Activated CD8-positive, alpha-beta memory T cell treated with anti-CD3 and anti-CD28 coated beads, Interleukin-2, amount 10 ng/mL, durations not matched to agents 7 days and 5 days (primary cell): ENCODE data around the gene WDR90. TPM values are rescaled to one million over a fixed set of nuclear protein-coding genes. Genes with fewer than 3 reads are reported as not detected.

ENCODE experiments used
- ATAC-seq: fragments of 150-1000 bp; cut with Tn5 transposase; one replicate; pipeline ENCODE4 v1.10.0; 2021; ENCODE audit warnings: moderate library complexity
- CTCF ChIA-PET: fragments of 350-600 bp; sonication (Branson Sonifier 250); formaldehyde crosslinking; loops from one replicate; lab custom pipeline; 2021; ENCODE audit warnings: antibody characterized with exemption; lab: Charles Lee
- DNase-seq: peaks from one replicate; pipeline ENCODE4 v3.0.0-alpha.2; 2020
- H3K27ac Mint-ChIP-seq: one replicate; pipeline ENCODE4 v1.8.0; 2021; ENCODE audit warnings: mild to moderate bottlenecking, mixed read lengths
- H3K27me3 Mint-ChIP-seq: one replicate; pipeline ENCODE4 v1.8.0; 2021; ENCODE audit warnings: mixed read lengths
- H3K36me3 Mint-ChIP-seq: one replicate; pipeline ENCODE4 v1.8.0; 2021; ENCODE audit warnings: mild to moderate bottlenecking, mixed read lengths
- H3K4me1 Mint-ChIP-seq: one replicate; pipeline ENCODE4 v1.8.0; 2021; ENCODE audit warnings: mixed read lengths
- H3K4me3 Mint-ChIP-seq: one replicate; pipeline ENCODE4 v1.8.0; 2021; ENCODE audit warnings: mild to moderate bottlenecking, moderate library complexity, mixed read lengths
- H3K9me3 Mint-ChIP-seq: one replicate; pipeline ENCODE4 v1.8.0; 2022; ENCODE audit warnings: low read depth, mixed read lengths
- total RNA-seq, 2 experiments: library from RNA; stranded (reverse); gene quantifications; one replicate each; pipeline ENCODE4 v1.2.3, GENCODE V29; 2021

WDR90 gene
- total RNA-seq, 2 experiments from 2014 or later: 74.7 to 108 TPM

DNA sequence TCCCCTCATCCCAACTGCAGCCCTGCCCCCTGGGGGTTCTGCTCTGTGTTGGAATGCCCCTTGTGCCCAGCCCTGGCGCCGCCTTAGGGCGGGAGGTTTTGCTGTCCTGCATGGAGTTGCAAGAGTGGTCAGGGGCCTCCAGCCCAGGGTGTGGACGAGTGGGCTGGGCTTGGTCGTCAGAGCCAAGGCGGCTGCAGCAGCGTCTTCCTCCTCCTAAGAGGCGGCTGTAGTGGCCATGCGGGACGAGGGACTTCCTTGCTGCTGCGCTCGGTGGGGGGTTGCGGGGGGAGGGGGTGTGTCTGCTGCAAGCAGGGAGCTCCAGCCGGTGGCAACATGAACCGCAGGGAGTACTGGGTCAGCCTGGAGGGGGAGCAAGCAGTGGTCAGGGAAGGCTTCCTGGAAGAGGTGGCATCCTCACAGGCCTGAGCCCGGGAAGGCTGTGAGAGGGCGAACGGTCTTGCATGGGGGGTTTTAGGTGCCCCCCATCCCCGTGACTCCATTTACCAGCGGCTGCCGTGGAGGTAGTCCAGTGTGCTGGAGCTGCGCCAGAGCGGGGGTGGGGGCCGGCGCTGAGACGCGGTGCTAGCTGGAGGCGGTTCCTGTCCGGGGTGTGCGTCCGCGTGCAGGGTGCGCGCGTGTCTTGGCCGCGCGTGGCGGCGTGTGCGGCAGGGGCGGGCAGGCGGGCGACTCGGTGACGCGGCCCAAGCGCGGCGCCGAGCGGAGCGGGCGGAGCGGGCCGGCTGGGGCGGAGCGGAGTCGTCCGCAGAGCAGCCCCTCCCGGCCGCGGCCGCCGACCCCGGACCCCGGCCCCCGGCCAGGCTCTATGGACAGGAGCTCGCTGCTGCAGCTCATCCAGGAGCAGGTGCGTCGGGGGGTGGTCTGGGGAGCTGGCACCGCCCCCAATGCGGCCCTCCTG, 26.1 kb downstream of the WDR90 start, which contains the start of gene RHBDL1:
RHBDL1 (plus strand) TSS at position 704 of the 916 bp plus-strand sequence; CDS start at position 824, 120 bp downstream.
- Mint-ChIP-seq H3K36me3 (peaks cover 8% of the 10 kb centered on the region), H3K9me3 (no peaks in the 10 kb centered on the region), H3K27ac (no peak within 1 kb of the TSS), H3K4me1 (peaks cover 8% of the 10 kb centered on the region), H3K4me3 (no peak within 1 kb of the TSS), H3K27me3 (peaks cover 12% of the 10 kb centered on the region)
- no peak for ATAC-seq
- no peak for DNase-seq
- CTCF ChIA-PET: interaction anchor here (1.3 kb wide), 1 partner anchor 20 kb away, joined by 3 read pairs; no protein-coding TSS in a partner anchor

DNA sequence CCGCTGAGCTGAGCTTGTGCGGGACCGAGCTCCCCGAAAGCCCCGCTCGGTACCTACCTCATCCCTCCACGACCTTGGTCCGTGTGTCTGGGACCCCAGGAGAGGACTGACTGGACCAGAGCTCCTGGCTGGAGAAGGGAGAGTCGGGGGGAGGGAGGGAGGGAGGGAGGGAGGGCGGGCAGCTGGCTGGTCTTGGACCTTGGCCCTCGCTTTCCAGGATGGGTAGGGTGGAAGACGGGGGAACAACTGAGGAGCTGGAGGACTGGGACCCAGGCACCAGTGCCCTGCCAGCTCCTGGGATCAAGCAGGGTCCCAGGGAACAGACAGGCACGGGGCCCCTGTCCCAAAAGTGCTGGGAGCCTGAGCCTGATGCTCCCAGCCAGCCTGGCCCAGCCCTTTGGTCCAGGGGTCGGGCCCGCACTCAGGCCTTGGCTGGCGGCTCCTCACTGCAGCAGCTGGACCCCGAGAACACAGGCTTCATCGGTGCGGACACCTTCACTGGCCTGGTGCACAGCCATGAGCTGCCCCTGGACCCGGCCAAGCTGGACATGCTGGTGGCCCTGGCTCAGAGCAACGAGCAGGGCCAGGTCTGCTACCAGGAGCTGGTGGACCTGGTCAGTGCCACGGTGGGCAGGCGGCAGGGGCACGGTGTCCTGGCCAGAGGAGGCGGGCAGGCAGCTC, 26.9 kb downstream of the WDR90 start:
- no peak for DNase-seq
- H3K36me3 Mint-ChIP-seq: peaks cover 7% of the 10 kb centered on the region
- H3K4me3 Mint-ChIP-seq: no peak overlapping the region
- CTCF ChIA-PET: interaction anchor here (1.3 kb wide), 1 partner anchor 19 kb away, joined by 3 read pairs; no protein-coding TSS in a partner anchor
- H3K27ac Mint-ChIP-seq: no peak overlapping the region
- peaks cover 11% of the 10 kb centered on the region for H3K4me1 Mint-ChIP-seq
- no peaks in the 10 kb centered on the region for H3K9me3 Mint-ChIP-seq
- ATAC-seq: no peak
- peaks cover 12% of the 10 kb centered on the region for H3K27me3 Mint-ChIP-seq

- no peak overlapping the region for H3K27ac Mint-ChIP-seq
- CTCF ChIA-PET: interaction anchor here (1.3 kb wide), 1 partner anchor 19 kb away, joined by 3 read pairs; no protein-coding TSS in a partner anchor
- no peak overlapping the region for H3K4me3 Mint-ChIP-seq
- peaks cover 12% of the 10 kb centered on the region for H3K27me3 Mint-ChIP-seq
- ATAC-seq: no peak
- peaks cover 16% of the 10 kb centered on the region for H3K4me1 Mint-ChIP-seq
- DNase-seq: no peak
- no peaks in the 10 kb centered on the region for H3K9me3 Mint-ChIP-seq
- peaks cover 5% of the 10 kb centered on the region for H3K36me3 Mint-ChIP-seq
Measured at GRCh38 chr16:676565-676902, 27.4 kb downstream of the WDR90 start.

DNA sequence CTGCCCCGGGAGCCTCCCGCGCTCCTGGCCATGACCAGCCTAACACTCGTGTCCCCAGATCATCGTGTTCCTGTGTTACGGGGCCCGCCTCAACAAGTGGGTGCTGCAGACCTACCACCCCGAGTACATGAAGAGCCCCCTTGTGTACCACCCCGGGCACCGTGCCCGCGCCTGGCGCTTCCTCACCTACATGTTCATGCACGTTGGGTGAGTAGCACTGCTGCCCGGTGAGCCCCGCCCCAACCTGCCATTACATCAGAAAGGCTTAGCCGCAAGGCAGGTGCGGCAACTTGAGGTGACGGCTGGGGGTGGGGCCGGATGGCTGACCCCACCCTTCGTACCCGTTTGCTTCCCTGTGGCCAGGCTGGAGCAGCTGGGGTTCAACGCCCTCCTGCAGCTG, 27.7 kb downstream of the WDR90 start:
- peaks cover 20% of the 10 kb centered on the region for H3K4me1 Mint-ChIP-seq
- H3K27ac Mint-ChIP-seq: no peak overlapping the region
- peaks cover 12% of the 10 kb centered on the region for H3K27me3 Mint-ChIP-seq
- no peaks in the 10 kb centered on the region for H3K9me3 Mint-ChIP-seq
- DNase-seq: no peak
- no peak for ATAC-seq
- H3K36me3 Mint-ChIP-seq: peaks cover 8% of the 10 kb centered on the region
- CTCF ChIA-PET: no interaction called here
- no peak overlapping the region for H3K4me3 Mint-ChIP-seq

DNA sequence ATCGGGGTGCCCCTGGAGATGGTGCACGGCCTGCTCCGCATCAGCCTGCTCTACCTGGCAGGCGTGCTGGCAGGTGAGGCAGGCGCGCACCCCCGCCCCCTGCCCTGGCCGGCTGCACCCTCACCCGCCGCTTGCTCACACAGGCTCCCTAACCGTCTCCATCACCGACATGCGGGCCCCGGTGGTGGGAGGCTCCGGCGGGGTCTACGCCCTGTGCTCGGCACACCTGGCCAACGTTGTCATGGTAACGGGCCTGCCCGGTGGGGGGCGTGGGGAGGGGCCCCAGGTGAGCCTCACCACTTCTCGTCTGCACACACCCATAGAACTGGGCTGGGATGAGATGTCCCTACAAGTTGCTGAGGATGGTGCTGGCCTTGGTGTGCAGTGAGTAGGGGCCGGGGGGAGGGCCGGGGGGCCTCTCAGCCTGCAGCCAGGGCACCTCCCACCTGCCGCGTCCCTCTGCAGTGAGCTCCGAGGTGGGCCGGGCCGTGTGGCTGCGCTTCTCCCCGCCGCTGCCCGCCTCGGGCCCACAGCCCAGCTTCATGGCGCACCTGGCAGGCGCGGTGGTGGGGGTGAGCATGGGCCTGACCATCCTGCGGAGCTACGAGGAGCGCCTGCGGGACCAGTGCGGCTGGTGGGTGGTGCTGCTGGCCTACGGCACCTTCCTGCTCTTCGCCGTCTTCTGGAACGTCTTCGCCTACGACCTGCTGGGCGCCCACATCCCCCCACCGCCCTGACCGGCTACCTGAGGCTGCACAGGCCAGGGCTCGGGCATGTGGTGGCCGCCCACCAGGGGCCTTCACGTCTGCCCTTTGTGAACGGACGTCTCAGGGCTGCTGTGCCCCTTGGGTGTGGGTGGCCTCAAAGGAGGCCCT, 28.4 kb downstream of the WDR90 start:
- Mint-ChIP-seq H3K4me1 (peaks cover 24% of the 10 kb centered on the region), H3K36me3 (peaks cover 9% of the 10 kb centered on the region), H3K4me3 (no peak overlapping the region), H3K9me3 (no peaks in the 10 kb centered on the region), H3K27ac (no peak overlapping the region), H3K27me3 (peaks cover 12% of the 10 kb centered on the region)
- CTCF ChIA-PET: interaction anchor here (1.9 to 2.1 kb wide), 2 partner anchors 9 to 30 kb away, joined by 6 to 9 read pairs; partner anchors contain the start of gene RHOT2
- ATAC-seq (no peak), DNase-seq (no peak)

DNA sequence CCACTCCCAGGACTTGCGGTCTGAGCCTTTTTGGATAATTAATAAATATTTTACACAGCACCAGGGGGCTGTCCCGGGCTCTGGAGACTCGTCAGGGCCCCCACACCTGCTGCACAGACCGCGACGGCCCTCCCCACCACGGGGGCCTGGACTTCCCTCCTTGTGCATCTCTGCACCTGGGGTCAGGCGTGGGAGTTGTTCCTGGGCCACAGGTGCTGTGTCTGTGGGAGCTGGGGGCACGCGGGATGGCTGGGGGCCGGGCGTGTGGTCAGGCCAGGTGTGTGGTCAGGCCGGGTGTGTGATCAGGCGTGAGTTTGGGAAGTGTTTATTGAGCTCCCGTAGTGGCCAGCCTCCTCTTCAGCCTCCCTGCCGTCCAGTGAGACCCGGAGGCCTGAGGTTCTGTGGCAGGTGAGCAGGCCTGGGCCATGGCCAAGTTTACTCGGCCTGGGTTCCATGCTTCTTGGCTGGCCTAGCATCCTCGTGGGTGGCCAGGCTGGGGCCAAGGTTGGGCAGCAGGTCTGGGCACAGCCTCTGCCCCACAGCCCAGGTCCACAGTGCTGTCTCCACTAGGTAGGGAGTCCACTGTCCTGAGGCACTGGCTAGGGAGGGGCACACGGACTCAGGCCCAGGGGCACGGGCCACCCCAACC, 29.2 kb downstream of the WDR90 start:
- CTCF ChIA-PET: interaction anchor here (0.9 to 2.1 kb wide), 5 partner anchors 10 to 42 kb away, joined by 4 to 9 read pairs (median 4); partner anchors contain the start of genes METTL26, RHOT2 and WDR24
- peaks cover 32% of the 10 kb centered on the region for H3K4me1 Mint-ChIP-seq

GRCh38 chr16:678858-679813, 30.0 kb downstream of the WDR90 start:
- Mint-ChIP-seq H3K4me3 (peak overlapping the region; percentile 74), H3K27me3 (peaks cover 12% of the 10 kb centered on the region), H3K27ac (peak overlapping the region; percentile 65), H3K36me3 (peaks cover 4% of the 10 kb centered on the region), H3K4me1 (peaks cover 33% of the 10 kb centered on the region), H3K9me3 (no peaks in the 10 kb centered on the region)
- ATAC-seq: peak; percentile 17
- DNase-seq: peak; percentile 76
- CTCF ChIA-PET: interaction anchor here (0.9 to 2.1 kb wide), 6 partner anchors 11 to 43 kb away, joined by 3 to 9 read pairs (median 4); partner anchors contain the start of genes METTL26, RHOT2 and WDR24

More for the DNA sequence above, 29.2 kb downstream of the WDR90 start:
- Mint-ChIP-seq H3K9me3 (no peaks in the 10 kb centered on the region), H3K4me3 (no peak overlapping the region), H3K36me3 (peaks cover 6% of the 10 kb centered on the region), H3K27me3 (peaks cover 12% of the 10 kb centered on the region), H3K27ac (no peak overlapping the region)
- ATAC-seq (no peak), DNase-seq (no peak)

GRCh38 chr16:679814-680624, 30.9 kb downstream of the WDR90 start, which contains the start of gene STUB1:
STUB1 (plus strand) TSS chr16:680410; CDS start chr16:680526, 116 bp downstream.
- CTCF ChIA-PET: interaction anchor here (0.7 to 2.4 kb wide), 8 partner anchors 10 to 101 kb away, joined by 3 to 9 read pairs (median 4); partner anchors contain the start of genes ANTKMT and RHOT2
- ATAC-seq (peak; percentile 50), DNase-seq (peak; percentile 93)
- Mint-ChIP-seq H3K4me3 (peak within 1 kb of the TSS; percentile 78), H3K36me3 (peaks cover 4% of the 10 kb centered on the region), H3K4me1 (peaks cover 35% of the 10 kb centered on the region), H3K27ac (peak within 1 kb of the TSS; percentile 82), H3K27me3 (peaks cover 10% of the 10 kb centered on the region), H3K9me3 (no peaks in the 10 kb centered on the region)

DNA sequence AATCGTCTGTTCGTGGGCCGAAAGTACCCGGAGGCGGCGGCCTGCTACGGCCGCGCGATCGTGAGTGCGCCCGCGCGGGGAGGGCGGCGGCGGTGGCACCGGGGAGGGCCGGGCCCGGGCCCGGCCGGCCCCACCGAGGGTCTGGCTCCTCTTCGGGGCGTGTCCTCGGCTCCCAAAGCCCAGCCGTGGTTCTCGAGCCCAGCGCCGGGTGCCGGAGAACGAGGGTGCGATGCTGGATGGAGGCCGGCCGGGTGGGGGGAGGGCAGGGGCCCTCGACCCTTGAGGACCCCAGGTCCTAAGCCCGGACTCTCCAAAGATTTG, 31.4 kb downstream of the WDR90 start:
- DNase-seq (no peak), ATAC-seq (no peak)
- H3K4me3 Mint-ChIP-seq: peak overlapping the region; percentile 78
- H3K9me3 Mint-ChIP-seq: no peaks in the 10 kb centered on the region
- peaks cover 4% of the 10 kb centered on the region for H3K36me3 Mint-ChIP-seq
- H3K27ac Mint-ChIP-seq: peak overlapping the region; percentile 68
- H3K27me3 Mint-ChIP-seq: peaks cover 6% of the 10 kb centered on the region
- H3K4me1 Mint-ChIP-seq: peaks cover 34% of the 10 kb centered on the region
- CTCF ChIA-PET: interaction anchor here (0.7 to 2.4 kb wide), 6 partner anchors 9 to 101 kb away, joined by 3 to 9 read pairs (median 4); partner anchors contain the start of genes ANTKMT and RHOT2

DNA sequence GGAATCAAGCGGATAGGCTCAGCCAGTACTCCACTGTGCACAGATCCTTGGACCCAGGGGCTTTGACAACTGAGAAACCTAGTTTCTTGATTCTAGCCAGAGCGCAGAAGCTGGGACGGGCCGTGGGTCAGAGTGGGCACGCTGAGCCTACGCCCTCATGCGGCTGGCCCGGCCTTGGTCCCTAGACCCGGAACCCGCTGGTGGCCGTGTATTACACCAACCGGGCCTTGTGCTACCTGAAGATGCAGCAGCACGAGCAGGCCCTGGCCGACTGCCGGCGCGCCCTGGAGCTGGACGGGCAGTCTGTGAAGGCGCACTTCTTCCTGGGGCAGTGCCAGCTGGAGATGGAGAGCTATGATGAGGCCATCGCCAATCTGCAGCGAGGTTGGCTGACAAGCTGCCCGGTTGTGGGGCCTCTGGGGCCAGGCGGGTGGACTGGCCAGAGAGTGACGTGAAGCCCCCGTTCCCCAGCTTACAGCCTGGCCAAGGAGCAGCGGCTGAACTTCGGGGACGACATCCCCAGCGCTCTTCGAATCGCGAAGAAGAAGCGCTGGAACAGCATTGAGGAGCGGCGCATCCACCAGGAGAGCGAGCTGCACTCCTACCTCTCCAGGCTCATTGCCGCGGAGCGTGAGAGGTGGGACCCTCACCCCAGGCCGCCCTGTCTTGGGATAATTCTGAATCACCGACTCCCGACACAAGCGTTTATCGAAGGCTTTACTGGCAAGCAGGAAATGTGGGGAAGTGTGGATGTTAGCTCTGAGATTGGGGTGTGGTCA, 32.0 kb downstream of the WDR90 start:
- Mint-ChIP-seq H3K27me3 (peaks cover 6% of the 10 kb centered on the region), H3K9me3 (no peaks in the 10 kb centered on the region), H3K4me3 (peak overlapping the region; percentile 78), H3K27ac (peak overlapping the region; percentile 68), H3K4me1 (peaks cover 34% of the 10 kb centered on the region), H3K36me3 (peaks cover 4% of the 10 kb centered on the region)
- no peak for DNase-seq
- ATAC-seq: no peak
- CTCF ChIA-PET: interaction anchor here (0.8 to 2.4 kb wide), 7 partner anchors 13 to 102 kb away, joined by 3 to 9 read pairs (median 4); partner anchors contain the start of genes ANTKMT and RHOT2
